Measurements from ENCODE around the gene LRRC32. TPM values are rescaled to one million over a fixed set of nuclear protein-coding genes. Genes with fewer than 3 reads are reported as not detected.

LRRC32 gene
- polyA plus RNA-seq, 1 donor (not counting 4 experiments of a cell fraction or from before 2014, with no cell fraction given) = not detected

DNA sequence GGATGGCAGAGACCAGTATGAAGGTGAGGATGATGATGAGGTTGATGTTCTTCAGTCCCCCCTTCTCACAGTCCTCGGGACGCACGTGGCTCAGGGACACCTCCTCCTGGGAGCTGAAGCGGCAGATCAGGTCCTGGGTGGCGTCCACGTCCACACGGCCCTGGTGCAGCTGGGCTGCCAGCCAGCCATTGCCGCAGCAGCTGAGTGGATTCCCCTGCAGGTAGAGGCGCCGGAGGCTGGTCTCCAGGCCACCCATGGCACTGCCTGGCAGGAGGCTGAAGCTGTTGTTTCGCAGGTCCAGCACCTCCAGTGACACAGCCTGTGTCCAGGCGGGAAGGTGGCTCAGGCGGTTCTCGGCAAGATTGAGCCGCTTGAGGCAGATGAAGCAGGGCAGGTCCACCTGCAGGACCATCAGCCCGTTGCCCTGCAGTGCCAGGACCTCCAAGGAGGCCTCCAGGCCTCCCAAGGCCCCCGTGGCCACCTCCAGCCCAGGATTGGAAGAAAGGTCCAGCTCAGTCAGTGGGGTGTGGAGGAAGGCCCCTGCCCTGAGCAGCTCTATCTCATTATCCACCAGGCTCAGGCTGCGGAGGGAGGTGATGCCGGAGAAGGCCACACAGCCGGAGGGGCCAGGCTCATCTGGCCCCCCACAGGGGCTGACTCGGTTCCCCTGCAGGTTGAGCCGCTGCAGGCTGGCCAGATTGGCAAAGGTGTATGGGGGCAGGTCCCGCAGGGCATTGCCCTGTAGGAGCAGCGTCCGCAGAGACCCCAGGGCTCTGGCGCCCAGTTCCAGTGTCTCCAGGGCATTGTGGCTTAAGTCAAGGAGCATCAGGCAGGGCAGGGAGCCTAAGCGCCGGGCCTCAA, 10.6 kb downstream of the LRRC32 start:
- Histone ChIP-seq H3K4me1 (ENCODE audit: control insufficient read depth, extremely low read depth, insufficient read depth, low read length) (peaks cover 3% of the 10 kb centered on the region), H4K20me1 (ENCODE audit: control insufficient read depth, extremely low read depth, insufficient read depth, low read length) (no peaks in the 10 kb centered on the region), H3K27me3 (ENCODE audit: control insufficient read depth, extremely low read depth, insufficient read depth, low read length) (peaks cover 14% of the 10 kb centered on the region), H3K4me3 (ENCODE audit: control insufficient read depth in 2 of 3, extremely low read depth in 1 of 3, insufficient read depth in 2 of 3, low read depth in 1 of 3, low read length in 3 of 3) (no peak overlapping the region), H2AFZ (ENCODE audit: control insufficient read depth, low read length) (no peak overlapping the region), H3K79me2 (ENCODE audit: control insufficient read depth, insufficient read depth, low read length) (no peaks in the 10 kb centered on the region), H3K9ac (ENCODE audit: control insufficient read depth, extremely low read depth, insufficient read depth, low read length) (no peak overlapping the region), H3K4me2 (ENCODE audit: control insufficient read depth, extremely low read depth, insufficient read depth, low read depth, low read length) (no peak overlapping the region), H3K36me3 (ENCODE audit: control insufficient read depth in 2 of 2, extremely low read depth in 1 of 2, insufficient read depth in 2 of 2, low read length in 2 of 2) (no peaks in the 10 kb centered on the region), H3K9me1 (ENCODE audit: control insufficient read depth, extremely low read depth, insufficient read depth, low read length) (no peaks in the 10 kb centered on the region), H3K27ac (ENCODE audit: control insufficient read depth, insufficient read depth, low read length) (no peak overlapping the region), H3K9me3 (ENCODE audit: control insufficient read depth, low read depth, low read length) (no peaks in the 10 kb centered on the region)
- TF ChIP-seq EZH2 (IDR thresholded peaks at IDR 0.05; ENCODE audit: low read length) = no peak
- no peak for TF ChIP-seq CTCF (optimal IDR thresholded peaks at IDR 0.05 in 1 of 3, IDR thresholded peaks at IDR 0.05 in 1 of 3, conservative IDR thresholded peaks at IDR 0.05 in 1 of 3; ENCODE audit: extremely low read depth in 1 of 3, insufficient read depth in 2 of 3, low read length in 3 of 3)
- no peak for FAIRE-seq
- dilution Hi-C loops (cut with MboI; ENCODE audit: extremely low pct_ligation_motif_present, low sequenced_read_pairs) = no loop called here
- no peak for DNase-seq (ENCODE audit: low read depth, low spot score)

DNA sequence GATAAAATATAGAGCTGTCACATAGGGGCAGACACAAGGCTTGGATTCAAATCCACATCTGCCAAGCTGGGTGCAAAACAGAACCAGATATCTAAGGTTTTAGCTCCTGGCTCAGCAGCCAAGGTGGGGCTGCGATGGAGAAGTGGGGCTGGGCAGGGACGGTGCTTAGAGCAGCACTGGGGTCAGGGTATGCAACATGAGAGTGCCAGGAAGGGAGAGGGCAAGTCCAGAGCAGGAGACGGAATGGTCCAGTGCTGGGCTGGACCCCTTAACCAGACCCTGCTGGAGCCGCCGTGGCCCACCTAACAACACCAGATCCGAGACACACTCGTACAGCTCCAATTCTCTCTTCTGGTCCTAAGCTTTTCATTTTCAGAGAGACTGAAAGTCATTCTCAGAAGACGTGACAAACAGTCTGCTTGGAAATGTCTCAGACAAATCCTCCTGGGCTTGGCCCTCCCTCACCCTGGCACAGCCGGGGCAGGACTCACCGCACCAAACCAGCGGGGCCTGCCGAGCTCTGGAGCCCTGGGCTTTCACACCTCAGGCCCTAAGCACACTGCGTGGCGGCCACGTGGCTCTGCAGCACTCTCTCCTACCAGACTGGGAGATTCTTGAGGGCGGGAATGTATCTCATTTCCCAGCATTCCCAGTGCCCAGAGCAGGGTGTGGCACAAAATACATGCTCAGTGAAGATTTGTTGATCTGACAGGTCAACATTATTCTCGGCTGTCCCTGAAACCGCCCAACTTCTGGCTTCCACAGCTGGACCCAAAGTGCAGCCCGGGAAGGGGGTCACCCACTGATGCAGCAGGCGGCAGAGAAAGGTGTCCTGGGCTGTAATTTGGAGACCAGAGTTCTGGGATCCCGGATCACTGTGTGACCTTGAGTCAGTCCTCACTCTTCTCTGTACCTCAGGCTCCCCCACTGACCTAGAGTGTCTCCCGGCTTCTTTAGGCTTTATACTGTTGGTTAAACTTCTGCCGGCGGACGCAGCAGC, 11.6 kb downstream of the LRRC32 start:
- TF ChIP-seq CTCF (optimal IDR thresholded peaks at IDR 0.05 in 1 of 3, IDR thresholded peaks at IDR 0.05 in 1 of 3, conservative IDR thresholded peaks at IDR 0.05 in 1 of 3; ENCODE audit: extremely low read depth in 1 of 3, insufficient read depth in 2 of 3, low read length in 3 of 3) (no peak), EZH2 (IDR thresholded peaks at IDR 0.05; ENCODE audit: low read length) (no peak)
- no peaks in the 10 kb centered on the region for H3K36me3 ChIP-seq (ENCODE audit: control insufficient read depth in 2 of 2, extremely low read depth in 1 of 2, insufficient read depth in 2 of 2, low read length in 2 of 2)
- H3K4me2 ChIP-seq (ENCODE audit: control insufficient read depth, extremely low read depth, insufficient read depth, low read depth, low read length) = no peak overlapping the region
- DNase-seq (ENCODE audit: low read depth, low spot score) (no peak), FAIRE-seq (no peak)
- no peak overlapping the region for H3K9ac ChIP-seq (ENCODE audit: control insufficient read depth, extremely low read depth, insufficient read depth, low read length)
- no peak overlapping the region for H3K27ac ChIP-seq (ENCODE audit: control insufficient read depth, insufficient read depth, low read length)
- no peaks in the 10 kb centered on the region for H3K9me1 ChIP-seq (ENCODE audit: control insufficient read depth, extremely low read depth, insufficient read depth, low read length)
- H3K79me2 ChIP-seq (ENCODE audit: control insufficient read depth, insufficient read depth, low read length) = no peaks in the 10 kb centered on the region
- no peaks in the 10 kb centered on the region for H3K4me1 ChIP-seq (ENCODE audit: control insufficient read depth, extremely low read depth, insufficient read depth, low read length)
- H4K20me1 ChIP-seq (ENCODE audit: control insufficient read depth, extremely low read depth, insufficient read depth, low read length) = no peaks in the 10 kb centered on the region
- no peaks in the 10 kb centered on the region for H3K9me3 ChIP-seq (ENCODE audit: control insufficient read depth, low read depth, low read length)
- H3K4me3 ChIP-seq (ENCODE audit: control insufficient read depth in 2 of 3, extremely low read depth in 1 of 3, insufficient read depth in 2 of 3, low read depth in 1 of 3, low read length in 3 of 3) = no peak overlapping the region
- dilution Hi-C loops (cut with MboI; ENCODE audit: extremely low pct_ligation_motif_present, low sequenced_read_pairs) = no loop called here
- H3K27me3 ChIP-seq (ENCODE audit: control insufficient read depth, extremely low read depth, insufficient read depth, low read length) = peaks cover 17% of the 10 kb centered on the region
- H2AFZ ChIP-seq (ENCODE audit: control insufficient read depth, low read length) = no peak overlapping the region

All from keratinocyte (primary cell).